Stimulated activated naive CD4-positive, alpha-beta T cell treated with Interleukin-2 at 50 U/mL for 16 hours (primary cell): ENCODE results near the gene RRM2.

Experiments used
- DNase-seq: peaks from one replicate; lab custom pipeline; 2025; lab: John Stamatoyannopoulos, UW

Gene RRM2

GRCh38 chr2:10158681-10159080, 36.1 kb downstream of the RRM2 start:
- no peak for DNase-seq

- DNase-seq: no peak
Observed at GRCh38 chr2:10159086-10159485, 36.5 kb downstream of the RRM2 start.

GRCh38 chr2:10159581-10160131, 37.1 kb downstream of the RRM2 start:
- DNase-seq: no peak

GRCh38 chr2:10160203-10160955, 37.8 kb downstream of the RRM2 start:
- DNase-seq: no peak

- DNase-seq: no peak
Observed at GRCh38 chr2:10161206-10161931, 38.8 kb downstream of the RRM2 start.

GRCh38 chr2:10161961-10162441, 39.5 kb downstream of the RRM2 start:
- no peak for DNase-seq

GRCh38 chr2:10162586-10163497, 40.3 kb downstream of the RRM2 start:
- DNase-seq: no peak

- DNase-seq: no peak
Observed at GRCh38 chr2:10163498-10164486, 41.3 kb downstream of the RRM2 start.

- no peak for DNase-seq
Observed at GRCh38 chr2:10164601-10165000, 42.1 kb downstream of the RRM2 start.

GRCh38 chr2:10165282-10165681, 42.7 kb downstream of the RRM2 start:
- no peak for DNase-seq

GRCh38 chr2:10165861-10166675, 43.5 kb downstream of the RRM2 start:
- no peak for DNase-seq

GRCh38 chr2:10166676-10167292, 44.2 kb downstream of the RRM2 start:
- no peak for DNase-seq

GRCh38 chr2:10167316-10167715, 44.8 kb downstream of the RRM2 start:
- DNase-seq: no peak

GRCh38 chr2:10168221-10168620, 45.7 kb downstream of the RRM2 start:
- no peak for DNase-seq

- no peak for DNase-seq
Observed at GRCh38 chr2:10169053-10169578, 46.6 kb downstream of the RRM2 start.

- DNase-seq: no peak
Observed at GRCh38 chr2:10169581-10169980, 47.0 kb downstream of the RRM2 start.

GRCh38 chr2:10170256-10170655, 47.7 kb downstream of the RRM2 start:
- DNase-seq: no peak

GRCh38 chr2:10171006-10171800, 48.7 kb downstream of the RRM2 start:
- no peak for DNase-seq
